ENCODE measurements around the gene HCFC1.

HCFC1 gene

DNA sequence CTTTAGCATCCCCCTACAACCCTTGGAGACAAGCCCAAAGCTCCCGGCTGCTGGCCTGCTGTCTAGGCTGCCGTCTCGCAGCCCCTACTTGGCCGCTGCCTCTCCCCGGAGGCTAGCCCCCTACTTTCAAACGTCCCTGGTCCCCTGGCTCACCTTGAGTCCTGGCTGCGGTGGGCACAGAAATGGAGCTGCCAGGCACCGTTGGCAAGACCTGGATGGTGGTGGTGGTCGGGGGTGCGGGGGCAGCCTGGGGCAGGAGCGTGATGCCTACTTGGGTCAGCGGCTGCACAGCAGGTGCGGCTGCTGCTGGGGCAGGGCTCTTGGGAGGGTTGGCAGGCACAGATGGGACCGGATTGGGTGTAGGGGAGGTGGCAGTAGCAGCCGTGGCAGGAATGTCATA lies 12.0 kb downstream of the HCFC1 start:
- no peak overlapping the region for H3K4me3 ChIP-seq (ENCODE audit: control insufficient read depth, low read depth, low read length)
- no peak for DNase-seq (ENCODE audit: low read depth)
- TF ChIP-seq, protein P1, sequence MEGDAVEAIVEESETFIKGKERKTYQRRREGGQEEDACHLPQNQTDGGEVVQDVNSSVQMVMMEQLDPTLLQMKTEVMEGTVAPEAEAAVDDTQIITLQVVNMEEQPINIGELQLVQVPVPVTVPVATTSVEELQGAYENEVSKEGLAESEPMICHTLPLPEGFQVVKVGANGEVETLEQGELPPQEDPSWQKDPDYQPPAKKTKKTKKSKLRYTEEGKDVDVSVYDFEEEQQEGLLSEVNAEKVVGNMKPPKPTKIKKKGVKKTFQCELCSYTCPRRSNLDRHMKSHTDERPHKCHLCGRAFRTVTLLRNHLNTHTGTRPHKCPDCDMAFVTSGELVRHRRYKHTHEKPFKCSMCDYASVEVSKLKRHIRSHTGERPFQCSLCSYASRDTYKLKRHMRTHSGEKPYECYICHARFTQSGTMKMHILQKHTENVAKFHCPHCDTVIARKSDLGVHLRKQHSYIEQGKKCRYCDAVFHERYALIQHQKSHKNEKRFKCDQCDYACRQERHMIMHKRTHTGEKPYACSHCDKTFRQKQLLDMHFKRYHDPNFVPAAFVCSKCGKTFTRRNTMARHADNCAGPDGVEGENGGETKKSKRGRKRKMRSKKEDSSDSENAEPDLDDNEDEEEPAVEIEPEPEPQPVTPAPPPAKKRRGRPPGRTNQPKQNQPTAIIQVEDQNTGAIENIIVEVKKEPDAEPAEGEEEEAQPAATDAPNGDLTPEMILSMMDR (IDR thresholded peaks at IDR 0.05; ENCODE audit: control insufficient read depth, insufficient read depth, low read depth, low read length, missing control alignments), result no peak

DNA sequence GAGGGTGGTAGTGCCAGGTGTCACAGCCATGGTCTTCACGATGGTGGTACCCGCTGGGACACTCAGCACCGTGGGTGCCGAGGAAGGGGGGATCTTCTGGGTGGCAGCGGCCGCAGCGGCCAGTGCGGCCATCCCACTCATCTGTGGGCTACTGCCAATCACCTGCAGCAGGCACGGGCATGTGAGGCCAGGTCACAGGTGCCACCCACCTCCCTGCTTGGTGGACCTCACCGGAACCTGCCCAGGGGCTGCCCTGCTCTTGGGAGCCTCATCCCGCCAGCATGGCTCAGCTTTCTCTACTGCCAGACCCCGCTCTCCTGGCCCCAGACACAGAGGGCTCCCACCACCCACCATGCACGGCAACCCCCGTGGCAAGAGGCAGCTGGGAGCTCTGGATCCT lies 13.0 kb downstream of the HCFC1 start:
- no peak for DNase-seq (ENCODE audit: low read depth)
- no peak overlapping the region for H3K4me3 ChIP-seq (ENCODE audit: control insufficient read depth, low read depth, low read length)
- TF ChIP-seq, protein P1 (IDR thresholded peaks at IDR 0.05; ENCODE audit: control insufficient read depth, insufficient read depth, low read depth, low read length, missing control alignments), result no peak

DNA sequence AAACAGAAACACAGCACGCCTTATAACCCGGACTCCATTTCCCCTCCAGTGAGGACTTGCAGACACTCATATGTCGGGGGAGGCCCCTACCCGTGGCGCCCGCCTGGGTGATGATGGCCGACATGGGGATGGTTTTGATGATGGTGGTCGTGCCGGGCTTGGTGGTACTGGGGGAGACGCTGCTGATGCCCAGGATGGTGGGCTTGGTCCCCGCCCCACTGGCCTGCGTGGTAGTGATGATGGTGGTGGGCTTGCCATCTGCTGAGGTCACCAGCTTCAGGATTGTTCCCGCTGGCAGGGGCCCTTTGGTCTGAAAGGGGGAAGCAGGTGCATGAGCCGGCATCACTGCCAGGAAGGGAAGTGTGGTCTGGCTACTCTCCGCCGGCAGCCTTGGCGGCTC lies 14.4 kb downstream of the HCFC1 start:
- TF ChIP-seq, protein P1 (IDR thresholded peaks at IDR 0.05; ENCODE audit: control insufficient read depth, insufficient read depth, low read depth, low read length, missing control alignments), result no peak
- DNase-seq (ENCODE audit: low read depth), result no peak
- no peak overlapping the region for H3K4me3 ChIP-seq (ENCODE audit: control insufficient read depth, low read depth, low read length)

DNA sequence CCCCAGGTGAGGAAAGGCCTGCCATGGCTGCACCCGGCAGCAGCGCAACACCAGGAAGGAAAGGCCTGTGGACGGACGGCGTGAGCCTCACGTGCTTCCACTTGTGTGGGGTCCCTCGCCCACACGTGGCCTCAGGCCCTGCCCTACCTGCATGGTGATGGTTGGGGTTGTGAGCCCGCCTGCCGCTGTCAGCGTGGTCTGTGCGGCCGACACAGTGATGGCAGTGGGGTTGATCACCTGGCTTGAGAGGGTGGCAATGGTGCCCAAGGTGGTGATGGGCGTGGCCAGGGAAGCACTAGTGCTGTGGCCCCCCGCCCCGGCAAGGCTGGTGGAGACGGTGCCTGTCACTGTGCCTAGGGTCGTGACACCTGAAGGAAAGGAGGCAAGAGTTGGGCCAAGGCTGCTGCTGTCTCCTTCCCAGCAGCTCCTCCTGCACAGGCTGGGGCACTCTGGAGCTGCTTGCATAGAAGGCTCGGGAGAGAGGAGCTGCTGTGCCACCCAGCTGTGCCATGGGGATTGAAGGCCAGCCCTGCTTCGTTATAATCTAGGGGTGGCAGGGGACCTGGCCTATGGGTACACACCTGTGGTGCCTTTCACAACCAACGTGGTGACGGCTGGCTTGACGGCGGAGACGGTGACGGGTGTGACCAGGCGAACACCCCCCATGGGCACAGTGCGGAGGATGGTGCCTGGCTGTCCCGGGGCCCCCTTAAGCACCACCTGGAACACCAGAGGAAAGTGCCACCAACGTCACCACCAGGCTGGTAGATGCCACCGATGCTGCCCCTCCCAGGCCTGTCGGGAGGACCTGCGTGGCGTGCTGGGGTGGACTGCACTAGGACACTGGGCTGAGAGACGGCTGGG lies 15.3 kb downstream of the HCFC1 start:
- no peak for DNase-seq (ENCODE audit: low read depth)
- no peak overlapping the region for H3K4me3 ChIP-seq (ENCODE audit: control insufficient read depth, low read depth, low read length)
- TF ChIP-seq, protein P1 (IDR thresholded peaks at IDR 0.05; ENCODE audit: control insufficient read depth, insufficient read depth, low read depth, low read length, missing control alignments), result no peak

DNA sequence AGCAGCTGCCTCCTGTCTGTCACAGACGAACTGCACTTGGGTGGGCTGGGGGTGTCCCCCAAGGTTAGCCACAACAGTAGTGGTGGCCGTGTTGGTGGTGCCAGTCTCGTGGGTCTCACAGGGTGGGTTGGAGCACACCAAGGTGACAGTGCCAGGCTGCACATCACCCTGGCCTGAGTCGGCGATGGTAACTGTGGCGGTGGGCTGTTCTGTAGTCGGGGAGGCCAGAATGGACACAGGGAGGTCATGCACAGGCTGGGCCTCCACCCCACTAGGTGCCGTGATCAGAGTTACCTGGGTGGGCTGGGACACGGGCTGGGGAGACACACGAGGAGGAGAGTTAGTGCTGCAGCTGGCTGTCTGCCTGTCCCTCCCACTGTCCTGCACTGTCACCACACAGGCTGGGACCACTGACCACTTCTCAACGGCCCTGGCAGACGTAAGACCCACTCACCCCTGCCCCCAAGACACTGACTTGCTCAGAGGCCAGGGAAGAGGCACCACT lies 16.3 kb downstream of the HCFC1 start:
- no peak overlapping the region for H3K4me3 ChIP-seq (ENCODE audit: control insufficient read depth, low read depth, low read length)
- no peak for DNase-seq (ENCODE audit: low read depth)
- TF ChIP-seq, protein P1 (IDR thresholded peaks at IDR 0.05; ENCODE audit: control insufficient read depth, insufficient read depth, low read depth, low read length, missing control alignments), result no peak

DNA sequence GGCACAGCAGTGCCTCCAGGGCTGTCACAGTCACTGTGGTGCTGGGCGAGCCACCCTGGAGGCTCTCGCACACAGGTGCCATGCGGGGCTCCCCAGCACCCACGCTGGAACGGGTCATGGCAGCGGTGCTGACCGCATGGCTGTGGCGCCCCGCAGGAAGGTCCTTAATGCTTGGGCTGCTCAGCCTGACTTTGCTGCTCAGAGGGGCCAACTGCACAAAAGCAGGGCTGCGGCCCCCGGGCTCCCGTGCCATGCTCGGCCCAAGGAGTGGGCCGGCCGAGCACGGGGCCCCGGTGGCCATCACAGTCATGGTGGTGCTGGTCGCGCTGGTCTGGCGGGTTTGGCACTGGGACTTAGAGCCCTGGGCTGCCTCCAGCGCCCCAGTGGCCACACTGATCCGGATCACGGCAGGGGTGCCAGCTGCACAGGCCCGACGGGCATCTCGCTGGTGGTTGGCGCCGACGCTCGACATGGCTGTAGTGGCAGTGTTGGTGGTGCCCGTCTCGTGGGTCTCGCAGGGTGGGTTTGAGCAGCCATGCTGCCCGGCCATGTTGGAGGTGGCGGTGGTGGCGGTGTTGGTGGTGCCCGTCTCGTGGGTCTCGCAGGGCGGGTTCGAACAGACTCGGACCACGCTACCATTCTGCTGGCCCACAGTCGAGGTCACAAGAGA lies 16.9 kb downstream of the HCFC1 start:
- H3K4me3 ChIP-seq (ENCODE audit: control insufficient read depth, low read depth, low read length), result no peak overlapping the region
- no peak for DNase-seq (ENCODE audit: low read depth)
- TF ChIP-seq, protein P1 (IDR thresholded peaks at IDR 0.05; ENCODE audit: control insufficient read depth, insufficient read depth, low read depth, low read length, missing control alignments), result no peak

Data from AG09309 (cell line).